ENCODE results near the gene MMAB. TPM values are rescaled to one million over a fixed set of nuclear protein-coding genes. Genes with fewer than 3 reads are reported as not detected.

The MMAB gene
- total RNA-seq, 1 donor from 2014 or later = 62.8 TPM

- intact Hi-C loops (cut with micrococcal nuclease) = no loop called here
- ATAC-seq (ENCODE audit: low read depth) (no peak), DNase-seq (no peak)
- ChIA-PET CTCF (no interaction called here), POLR2A (no interaction called here)
- Mint-ChIP-seq H3K4me1 (no peaks in the 10 kb centered on the region), H3K36me3 (ENCODE audit: low read depth) (peaks cover 66% of the 10 kb centered on the region), H3K9me3 (no peaks in the 10 kb centered on the region), H3K4me3 (no peak overlapping the region), H3K27me3 (no peaks in the 10 kb centered on the region), H3K27ac (no peak overlapping the region)
- TF ChIP-seq CTCF (IDR thresholded peaks at IDR 0.05) = no peak
Measured at GRCh38 chr12:109533487-109533740, 39.9 kb downstream of the MMAB start.

- H3K9me3 Mint-ChIP-seq = no peaks in the 10 kb centered on the region
- ChIA-PET CTCF (no interaction called here), POLR2A (no interaction called here)
- DNase-seq (no peak), ATAC-seq (ENCODE audit: low read depth) (no peak)
- no peak for TF ChIP-seq CTCF (IDR thresholded peaks at IDR 0.05)
- H3K36me3 Mint-ChIP-seq (ENCODE audit: low read depth) = peaks cover 70% of the 10 kb centered on the region
- no peaks in the 10 kb centered on the region for H3K27me3 Mint-ChIP-seq
- no peaks in the 10 kb centered on the region for H3K4me1 Mint-ChIP-seq
- no peak overlapping the region for H3K4me3 Mint-ChIP-seq
- intact Hi-C loops (cut with micrococcal nuclease) = no loop called here
- H3K27ac Mint-ChIP-seq = no peak overlapping the region
Measured at GRCh38 chr12:109532721-109533486, 40.4 kb downstream of the MMAB start.

DNA sequence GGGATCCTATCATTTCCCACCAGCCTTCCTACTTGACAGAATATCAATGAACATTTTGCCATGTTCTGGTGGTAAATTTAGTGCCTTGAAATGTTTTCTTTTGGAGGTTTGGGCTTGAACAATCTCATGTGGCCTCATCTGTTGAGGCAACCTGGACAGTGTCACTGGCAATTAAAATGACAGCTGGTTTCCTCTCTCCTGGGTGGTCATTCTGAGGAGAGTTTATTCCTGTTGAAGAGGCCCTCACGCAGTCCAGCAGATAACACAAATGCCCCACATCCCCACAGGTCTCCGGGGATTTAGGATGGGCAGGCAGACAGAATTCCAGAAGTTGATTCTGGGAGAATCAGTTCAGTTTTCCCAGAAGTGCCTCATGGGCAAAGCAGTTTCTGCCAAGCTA is 41.9 kb downstream of the MMAB start:
- POLR2A ChIA-PET = no interaction called here
- no peaks in the 10 kb centered on the region for H3K9me3 Mint-ChIP-seq
- TF ChIP-seq CTCF (IDR thresholded peaks at IDR 0.05) = no peak
- no peak overlapping the region for H3K4me3 Mint-ChIP-seq
- H3K36me3 Mint-ChIP-seq (ENCODE audit: low read depth) = peaks cover 78% of the 10 kb centered on the region
- H3K27ac Mint-ChIP-seq = no peak overlapping the region
- no peaks in the 10 kb centered on the region for H3K4me1 Mint-ChIP-seq
- ATAC-seq (ENCODE audit: low read depth) = no peak
- intact Hi-C loops (cut with micrococcal nuclease) = no loop called here
- no peaks in the 10 kb centered on the region for H3K27me3 Mint-ChIP-seq
- no peak for DNase-seq
- CTCF ChIA-PET = interaction anchor here (0.5 kb wide), 1 partner anchor 211 kb away, joined by 3 read pairs; no protein-coding TSS in a partner anchor

- peaks cover 78% of the 10 kb centered on the region for H3K36me3 Mint-ChIP-seq (ENCODE audit: low read depth)
- no peak for TF ChIP-seq CTCF (IDR thresholded peaks at IDR 0.05)
- DNase-seq (no peak), ATAC-seq (ENCODE audit: low read depth) (no peak)
- H3K27me3 Mint-ChIP-seq = no peaks in the 10 kb centered on the region
- intact Hi-C loops (cut with micrococcal nuclease) = no loop called here
- no peaks in the 10 kb centered on the region for H3K4me1 Mint-ChIP-seq
- H3K27ac Mint-ChIP-seq = no peak overlapping the region
- H3K9me3 Mint-ChIP-seq = no peaks in the 10 kb centered on the region
- ChIA-PET CTCF (no interaction called here), POLR2A (no interaction called here)
- no peak overlapping the region for H3K4me3 Mint-ChIP-seq
Measured at GRCh38 chr12:109529691-109530640, 43.3 kb downstream of the MMAB start.

DNA sequence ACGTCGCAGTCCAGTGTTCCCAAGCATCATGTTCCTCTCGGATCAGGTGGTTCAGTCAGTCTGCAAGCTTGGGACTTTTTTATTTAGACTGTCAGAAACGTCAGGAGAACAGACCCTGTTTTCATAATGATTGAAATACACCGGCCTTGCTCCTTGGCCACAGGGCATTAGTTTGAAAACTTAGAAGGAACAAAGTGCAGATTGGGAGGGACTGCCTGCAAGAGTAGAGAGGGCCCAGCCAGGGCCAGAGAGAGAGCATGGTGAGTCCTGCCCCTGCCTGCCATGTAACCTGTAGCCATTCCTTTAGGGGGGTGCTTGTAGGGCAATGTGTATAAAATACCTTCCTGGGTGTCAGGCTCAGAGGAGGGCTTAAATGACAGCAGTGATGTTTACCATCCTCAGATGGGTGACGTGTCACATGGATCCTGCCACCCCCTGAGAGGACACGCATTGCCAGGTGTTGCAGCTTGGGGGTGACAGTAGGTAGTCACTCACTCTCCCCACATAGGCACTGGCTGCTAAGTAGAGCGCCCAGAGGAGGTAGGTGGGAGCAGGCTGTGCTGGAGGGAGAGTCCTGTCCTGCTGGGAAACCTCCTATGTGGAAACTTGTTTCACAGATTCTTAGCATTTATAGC is 45.7 kb downstream of the MMAB start:
- Mint-ChIP-seq H3K27me3 (no peaks in the 10 kb centered on the region), H3K27ac (no peak overlapping the region), H3K4me1 (no peaks in the 10 kb centered on the region), H3K4me3 (no peak overlapping the region), H3K9me3 (no peaks in the 10 kb centered on the region), H3K36me3 (ENCODE audit: low read depth) (peaks cover 84% of the 10 kb centered on the region)
- ATAC-seq (ENCODE audit: low read depth) (no peak), DNase-seq (no peak)
- POLR2A ChIA-PET = no interaction called here
- CTCF ChIA-PET = no interaction called here
- intact Hi-C loops (cut with micrococcal nuclease) = no loop called here
- TF ChIP-seq CTCF (IDR thresholded peaks at IDR 0.05) = no peak
